Sigmoid colon (tissue), 7 donors: ENCODE results near the gene CABLES1. TPM values are rescaled to one million over a fixed set of nuclear protein-coding genes. Genes with fewer than 3 reads are reported as not detected.

ENCODE experiments used
- DNase-seq: peaks from one replicate; pipeline ENCODE4 v3.0.0-alpha.2; 2019
- H3K27ac ChIP-seq, 4 donors: fragments of 200-600 bp; sonication (generic); one replicate each; pipeline ENCODE4 v1.5.1; 2016 to 2019; ENCODE audit warnings: mild to moderate bottlenecking in 1 of 4
- H3K27me3 ChIP-seq, 3 donors: fragments of 200-600 bp; sonication (generic); one replicate each; pipeline ENCODE4 v1.5.1; 2019; ENCODE audit warnings: mild to moderate bottlenecking in 1 of 3
- H3K36me3 ChIP-seq, 4 donors: fragments of 200-600 bp; sonication (generic); one replicate each; pipeline ENCODE4 v1.5.1; 2016 to 2019
- H3K4me1 ChIP-seq, 4 donors: fragments of 200-600 bp; sonication (generic); one replicate each; pipeline ENCODE4 v1.5.1; 2017 to 2019
- H3K4me3 ChIP-seq, 4 donors: fragments of 200-600 bp; sonication (generic); one replicate each; pipeline ENCODE4 v1.5.1; 2017 to 2019; ENCODE audit warnings: mild to moderate bottlenecking in 2 of 4, moderate library complexity in 1 of 4
- H3K9me3 ChIP-seq, 4 donors: fragments of 200-600 bp in 3 of 4; sonication (generic) in 3 of 4; one replicate each; pipeline versions ENCODE4 v1.5.1 to v1.6.1; 2013 to 2019
- CTCF ChIP-seq, 4 experiments: fragments of 450-650 bp in 3 of 4; fragments of 200-600 bp in 1 of 4; IDR thresholded peaks; one replicate each; pipeline ENCODE4 v1.5.1; 2016 to 2019; ENCODE audit warnings: antibody characterized with exemption in 4 of 4, mild to moderate bottlenecking in 3 of 4, moderate library complexity in 2 of 4
- EP300 ChIP-seq, 4 donors: sonication (generic); formaldehyde crosslinking; IDR thresholded peaks; one replicate each; pipeline ENCODE4 v1.6.1; 2017; ENCODE audit warnings: antibody characterized with exemption in 4 of 4
- POLR2A ChIP-seq, 2 donors: fragments of 450-650 bp; IDR thresholded peaks; one replicate each; pipeline ENCODE4 v1.6.1; 2016; ENCODE audit warnings: antibody characterized with exemption in 2 of 2, mild to moderate bottlenecking in 2 of 2, moderate library complexity in 2 of 2
- POLR2AphosphoS5 ChIP-seq, 4 donors: sonication (generic); formaldehyde crosslinking; IDR thresholded peaks; one replicate each; pipeline ENCODE4 v1.6.1; 2017; ENCODE audit warnings: antibody characterized with exemption in 4 of 4
- WGBS, 2 donors: extraction: QIAGEN DNeasy Blood & Tissue Kit; methylation state at CpG; one replicate each; pipeline ENCODE4 v1.1.7; 2013; 5-methylcytosine and 5-hydroxymethylcytosine counted together
- intact Hi-C: fragments of 100-400 bp; cut with DNase I; formaldehyde crosslinking; loops from one replicate; pipeline ENCODE4 v1.15.1; 2023
- polyA plus RNA-seq, 3 donors: library from polyadenylated mRNA; stranded (reverse); fragments of 200-250 nt; gene quantifications; one replicate each; pipeline ENCODE4 v1.2.3, GENCODE V29; 2013
- total RNA-seq, 4 donors: library from RNA; depleted of rRNA; stranded (reverse); fragments of >200 nt; gene quantifications; one replicate each; pipeline ENCODE4 v1.1.0, GENCODE V29; 2016
- donor health status: healthy with polysubstance abuse.
- donor health status: Bipolar disorder and iron deficiency.
- donor health status: healthy.

The CABLES1 gene
- total and polyA plus RNA-seq, 7 donors: 1.9 to 7.2 (median 3.9) TPM

GRCh38 chr18:23257686-23258565 lies 122.6 kb downstream of the CABLES1 start:
- no peaks in the 10 kb centered on the region for H3K9me3 ChIP-seq
- H3K4me1 ChIP-seq: peaks cover 0 to 18% (median 15%) of the 10 kb centered on the region in 4 donors
- intact Hi-C loops: no loop called here
- no peak overlapping the region for H3K4me3 ChIP-seq
- H3K27ac ChIP-seq: no peak overlapping the region
- no peaks in the 10 kb centered on the region for H3K27me3 ChIP-seq
- TF ChIP-seq POLR2A (IDR thresholded peaks at IDR 0.05): no peak
- TF ChIP-seq CTCF (IDR thresholded peaks at IDR 0.05): no peak
- TF ChIP-seq EP300 (IDR thresholded peaks at IDR 0.05): no peak
- TF ChIP-seq POLR2AphosphoS5 (IDR thresholded peaks at IDR 0.05): no peak
- DNase-seq: no peak
- WGBS, 2 donors: 81 to 91% methylated on average over 25 of the region's 25 CpGs
- H3K36me3 ChIP-seq: peaks cover 0 to 15% (median 0%) of the 10 kb centered on the region in 4 donors

GRCh38 chr18:23258566-23259469 lies 123.5 kb downstream of the CABLES1 start:
- no peaks in the 10 kb centered on the region for H3K9me3 ChIP-seq
- H3K36me3 ChIP-seq: peaks cover 0 to 10% (median 0%) of the 10 kb centered on the region in 4 donors
- DNase-seq: no peak
- peaks cover 0 to 18% (median 15%) of the 10 kb centered on the region in 4 donors for H3K4me1 ChIP-seq
- no peak for TF ChIP-seq EP300 (IDR thresholded peaks at IDR 0.05)
- TF ChIP-seq CTCF (IDR thresholded peaks at IDR 0.05): no peak
- TF ChIP-seq POLR2AphosphoS5 (IDR thresholded peaks at IDR 0.05): no peak
- TF ChIP-seq POLR2A (IDR thresholded peaks at IDR 0.05): no peak
- H3K27ac ChIP-seq: peak overlapping the region in 1 of 4 donors; percentile 70
- WGBS, 2 donors: 81 to 88% methylated on average over 15 of the region's 15 CpGs
- no peaks in the 10 kb centered on the region for H3K27me3 ChIP-seq
- intact Hi-C loops: no loop called here
- H3K4me3 ChIP-seq: no peak overlapping the region

GRCh38 chr18:23259701-23260681 lies 124.7 kb downstream of the CABLES1 start:
- H3K4me3 ChIP-seq: peak overlapping the region in 3 of 4 donors; percentile 1 to 12 (median 9)
- peaks cover 0 to 5% (median 0%) of the 10 kb centered on the region in 4 donors for H3K36me3 ChIP-seq
- WGBS, 2 donors: 14% methylated on average over 21 of the region's 21 CpGs
- peak; percentile 87 for DNase-seq
- H3K27me3 ChIP-seq: no peaks in the 10 kb centered on the region
- H3K9me3 ChIP-seq: no peaks in the 10 kb centered on the region
- H3K4me1 ChIP-seq: peaks cover 0 to 18% (median 15%) of the 10 kb centered on the region in 4 donors
- peak overlapping the region; percentile 30 to 70 (median 46) for H3K27ac ChIP-seq
- no peak for TF ChIP-seq EP300 (IDR thresholded peaks at IDR 0.05)
- TF ChIP-seq POLR2AphosphoS5 (IDR thresholded peaks at IDR 0.05): peak in 2 of 4 donors; percentile 30 to 47
- TF ChIP-seq POLR2A (IDR thresholded peaks at IDR 0.05): no peak
- TF ChIP-seq CTCF (IDR thresholded peaks at IDR 0.05): no peak
- intact Hi-C loops: no loop called here
